ENCODE data around the gene CLSTN2. TPM values are rescaled to one million over a fixed set of nuclear protein-coding genes. Genes with fewer than 3 reads are reported as not detected.

CLSTN2 gene
- total and polyA plus RNA-seq, 2 of the 4 experiments (the other 2 are of a cell fraction): under 0.01 to 0.07 TPM

DNA sequence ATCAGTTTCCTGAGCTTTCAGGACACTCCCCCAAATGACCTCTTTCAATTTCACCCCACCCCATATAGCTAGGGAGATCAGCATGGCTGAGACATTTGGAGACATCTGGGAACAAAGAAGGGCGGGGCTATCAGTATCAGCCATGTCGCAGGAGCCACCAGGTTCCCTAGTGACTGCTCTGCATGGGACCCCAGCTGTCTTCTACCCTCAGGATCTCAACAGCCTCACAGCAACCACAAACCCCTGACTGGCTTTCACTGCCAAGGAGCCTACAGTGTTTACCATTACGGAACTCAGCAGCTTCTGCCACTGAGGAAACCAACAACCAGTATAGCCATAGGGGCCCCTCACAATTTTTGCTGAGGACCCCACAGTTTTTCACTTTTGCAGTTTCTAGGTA, 473.3 kb downstream of the CLSTN2 start:
- no peaks in the 10 kb centered on the region for H3K27me3 ChIP-seq (ENCODE audit: control insufficient read depth, insufficient read depth, low read length)
- H3K79me1 ChIP-seq (ENCODE audit: low read depth in 1 of 2, low read length in 2 of 2): no peaks in the 10 kb centered on the region
- H3K27ac ChIP-seq (ENCODE audit: insufficient read depth, low read length): no peak overlapping the region
- H4K91ac ChIP-seq (ENCODE audit: insufficient read depth, low read depth, low read length): no peak overlapping the region
- BruUV-seq (replicated peaks): no TSS peak
- intact Hi-C loops (cut with micrococcal nuclease) (no loop called here), in situ Hi-C loops (cut with MboI; ENCODE audit: low sequenced_read_pairs) (no loop called here), dilution Hi-C loops (cut with HindIII; ENCODE audit: low sequenced_read_pairs, unreplicated experiment) (no loop called here)
- no peak overlapping the region for H2BK15ac ChIP-seq (ENCODE audit: low read depth, low read length)
- H3K9me3 ChIP-seq (ENCODE audit: control insufficient read depth, insufficient read depth, low read length): no peaks in the 10 kb centered on the region; the same call in 1 of the 2 replicates
- no peak overlapping the region for H2AFZ ChIP-seq (replicated peaks; ENCODE audit: low read length, poor library complexity)
- no peak overlapping the region for H3K4me2 ChIP-seq (ENCODE audit: low read depth, low read length)
- no peak overlapping the region for H3K9ac ChIP-seq (ENCODE audit: low read depth, low read length)
- no peak overlapping the region for H3K23ac ChIP-seq (ENCODE audit: low read depth, low read length)
- no peaks in the 10 kb centered on the region for H3K4me1 ChIP-seq (ENCODE audit: control insufficient read depth, insufficient read depth, low read length)
- no peaks in the 10 kb centered on the region for H3K36me3 ChIP-seq (ENCODE audit: control insufficient read depth, insufficient read depth, low read length)
- H2AK5ac ChIP-seq (ENCODE audit: low read depth, low read length): no peak overlapping the region
- no CpG with 5 or more reads among the region's 3 CpGs for WGBS, 2 experiments (ENCODE audit: extremely low coverage in 2 of 2, insufficient read length in 1 of 2)
- ATAC-seq (ENCODE audit: low read depth) (no peak), DNase-seq (no peak)
- no peak overlapping the region for H4K8ac ChIP-seq (ENCODE audit: low read depth in 2 of 2, low read length in 2 of 2)
- H3K18ac ChIP-seq (ENCODE audit: low read depth, low read length): no peak overlapping the region
- H3K14ac ChIP-seq (replicated peaks; ENCODE audit: low read depth, low read length): no peak overlapping the region
- H2BK20ac ChIP-seq (ENCODE audit: low read depth, low read length): no peak overlapping the region
- no peak overlapping the region for H2AK9ac ChIP-seq (replicated peaks; ENCODE audit: low read depth, low read length, poor library complexity)
- no peak overlapping the region for H2BK5ac ChIP-seq (ENCODE audit: low read depth, low read length, poor library complexity, severe bottlenecking)
- CTCF ChIA-PET: no interaction called here
- no peak overlapping the region for H3K4me3 ChIP-seq (ENCODE audit: insufficient read depth, low read depth, low read length)
- H2BK120ac ChIP-seq (ENCODE audit: low read depth, low read length): no peak overlapping the region
- TF ChIP-seq FOS (IDR thresholded peaks at IDR 0.05; ENCODE audit: low read depth, low read length) (no peak), POLR2A (IDR thresholded peaks at IDR 0.05; ENCODE audit: low read depth, low read length) (no peak), BHLHE40 (IDR thresholded peaks at IDR 0.05; ENCODE audit: low read depth, low read length) (no peak), CEBPB (IDR thresholded peaks at IDR 0.05; ENCODE audit: low read depth, low read length) (no peak), SMC3 (IDR thresholded peaks at IDR 0.05; ENCODE audit: low read depth, low read length) (no peak), NFE2L2 (IDR thresholded peaks at IDR 0.05; ENCODE audit: low read depth, low read length) (no peak), MAZ (IDR thresholded peaks at IDR 0.05; ENCODE audit: borderline replicate concordance, low read depth, low read length) (no peak), RFX5 (IDR thresholded peaks at IDR 0.05; ENCODE audit: low read depth, low read length) (no peak), CHD1 (IDR thresholded peaks at IDR 0.05; ENCODE audit: low read depth, low read length) (no peak), RCOR1 (IDR thresholded peaks at IDR 0.05; ENCODE audit: insufficient replicate concordance, low read length) (no peak), MXI1 (IDR thresholded peaks at IDR 0.05; ENCODE audit: borderline replicate concordance, low read depth, low read length) (no peak), MAFK (IDR thresholded peaks at IDR 0.05; ENCODE audit: low read depth, low read length) (no peak)
- TF ChIP-seq, protein P1, sequence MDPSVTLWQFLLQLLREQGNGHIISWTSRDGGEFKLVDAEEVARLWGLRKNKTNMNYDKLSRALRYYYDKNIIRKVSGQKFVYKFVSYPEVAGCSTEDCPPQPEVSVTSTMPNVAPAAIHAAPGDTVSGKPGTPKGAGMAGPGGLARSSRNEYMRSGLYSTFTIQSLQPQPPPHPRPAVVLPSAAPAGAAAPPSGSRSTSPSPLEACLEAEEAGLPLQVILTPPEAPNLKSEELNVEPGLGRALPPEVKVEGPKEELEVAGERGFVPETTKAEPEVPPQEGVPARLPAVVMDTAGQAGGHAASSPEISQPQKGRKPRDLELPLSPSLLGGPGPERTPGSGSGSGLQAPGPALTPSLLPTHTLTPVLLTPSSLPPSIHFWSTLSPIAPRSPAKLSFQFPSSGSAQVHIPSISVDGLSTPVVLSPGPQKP (IDR thresholded peaks at IDR 0.05; ENCODE audit: borderline replicate concordance, low read depth, low read length): no peak
- H4K5ac ChIP-seq (ENCODE audit: low read depth, low read length): no peak overlapping the region
- H3K9me1 ChIP-seq (ENCODE audit: insufficient read depth, low read length): no peaks in the 10 kb centered on the region
- H3K56ac ChIP-seq (ENCODE audit: extremely low read depth, insufficient read depth, low read length): no peak overlapping the region
- POLR2A ChIA-PET (ENCODE audit: unreplicated experiment): no interaction called here
- H4K20me1 ChIP-seq (ENCODE audit: insufficient read depth, low read length): no peaks in the 10 kb centered on the region
- no peak overlapping the region for H3K4ac ChIP-seq (ENCODE audit: low read depth, low read length)

Data from IMR-90 (cell line).